GM12872 (cell line): ENCODE measurements around the gene C6.

ENCODE experiments used
- CTCF ChIP-seq: IDR thresholded peaks from 3 replicates; pipeline ENCODE4 v1.5.1; 2011; ENCODE audit warnings: low read depth, mild to moderate bottlenecking, low read length, moderate library complexity; ENCODE audit not compliant: insufficient read depth

C6 gene

GRCh38 chr5:41243558-41243957, 30.2 kb upstream of the C6 start:
- TF ChIP-seq CTCF = no peak

GRCh38 chr5:41240985-41241384, 27.7 kb upstream of the C6 start:
- no peak for TF ChIP-seq CTCF

- TF ChIP-seq CTCF = no peak
Measured at GRCh38 chr5:41240390-41240789, 27.1 kb upstream of the C6 start.

- no peak for TF ChIP-seq CTCF
Measured at GRCh38 chr5:41234475-41234874, 21.1 kb upstream of the C6 start.

- TF ChIP-seq CTCF = no peak
Measured at GRCh38 chr5:41232797-41233196, 19.5 kb upstream of the C6 start.

- TF ChIP-seq CTCF = no peak
Measured at GRCh38 chr5:41223962-41224361, 10.6 kb upstream of the C6 start.

GRCh38 chr5:41219658-41220269, 6.4 kb upstream of the C6 start:
- no peak for TF ChIP-seq CTCF
